Large intestine (tissue), 3 donors: ENCODE results near the gene C10orf105. TPM values are rescaled to one million over a fixed set of nuclear protein-coding genes. Genes with fewer than 3 reads are reported as not detected.

Experiments used
- DNase-seq, 2 donors: peaks; one replicate each; pipeline versions ENCODE4 v3.0.0 to v3.0.0-alpha.2; 2013
- H3K27ac ChIP-seq: one replicate; pipeline ENCODE4 v1.5.1; 2013; ENCODE audit warnings: low read length
- H3K27me3 ChIP-seq: 2 replicates; pipeline ENCODE4 v1.6.1; 2013; ENCODE audit warnings: low read length; ENCODE audit not compliant: control insufficient read depth, insufficient read depth
- H3K36me3 ChIP-seq: 2 replicates; pipeline ENCODE4 v1.6.1; 2013; ENCODE audit warnings: low read length; ENCODE audit not compliant: control insufficient read depth, insufficient read depth
- H3K4me1 ChIP-seq: one replicate; pipeline ENCODE4 v1.6.1; 2013; ENCODE audit warnings: low read length; ENCODE audit not compliant: control insufficient read depth, insufficient read depth
- H3K4me3 ChIP-seq: one replicate; pipeline ENCODE4 v1.5.1; 2013; ENCODE audit warnings: low read length
- H3K9me3 ChIP-seq: one replicate; pipeline ENCODE4 v1.6.1; 2013; ENCODE audit warnings: mild to moderate bottlenecking, low read depth, low read length, moderate library complexity; ENCODE audit not compliant: control insufficient read depth
- WGBS: methylation state at CpG from one replicate; pipeline ENCODE4 v1.1.5; 2013; ENCODE audit warnings: low lambda C conversion rate; ENCODE audit not compliant: insufficient coverage; 5-methylcytosine and 5-hydroxymethylcytosine counted together
- polyA plus RNA-seq: library from polyadenylated mRNA; unstranded; fragments of 120-200 nt; gene quantifications from one replicate; pipeline ENCODE4 v1.2.1, GENCODE V29; 2013

C10orf105 gene
- polyA plus RNA-seq, 1 donor = 0.27 TPM

- H3K36me3 ChIP-seq = no peaks in the 10 kb centered on the region
- no peak overlapping the region for H3K27ac ChIP-seq
- H3K9me3 ChIP-seq = no peaks in the 10 kb centered on the region
- H3K27me3 ChIP-seq = no peaks in the 10 kb centered on the region
- DNase-seq = no peak
- H3K4me1 ChIP-seq = peaks cover 19% of the 10 kb centered on the region
- whole genome bisulfite sequencing = no CpG with 5 or more reads among the region's 8 CpGs
- H3K4me3 ChIP-seq = no peak overlapping the region
Measured at GRCh38 chr10:71715026-71715425, 4.6 kb downstream of the C10orf105 start.

GRCh38 chr10:71714592-71714991 is 5.0 kb downstream of the C10orf105 start:
- WGBS = no CpG with 5 or more reads among the region's 5 CpGs
- no peak for DNase-seq
- no peaks in the 10 kb centered on the region for H3K36me3 ChIP-seq
- peaks cover 19% of the 10 kb centered on the region for H3K4me1 ChIP-seq
- H3K27ac ChIP-seq = no peak overlapping the region
- no peak overlapping the region for H3K4me3 ChIP-seq
- no peaks in the 10 kb centered on the region for H3K9me3 ChIP-seq
- H3K27me3 ChIP-seq = no peaks in the 10 kb centered on the region

- H3K36me3 ChIP-seq = no peaks in the 10 kb centered on the region
- H3K27ac ChIP-seq = peak overlapping the region; percentile 33
- H3K27me3 ChIP-seq = no peaks in the 10 kb centered on the region
- no peaks in the 10 kb centered on the region for H3K9me3 ChIP-seq
- DNase-seq = no peak
- no peak overlapping the region for H3K4me3 ChIP-seq
- H3K4me1 ChIP-seq = peaks cover 21% of the 10 kb centered on the region
- WGBS = no CpG with 5 or more reads among the region's 4 CpGs
Measured at GRCh38 chr10:71714031-71714410, 5.6 kb downstream of the C10orf105 start.

GRCh38 chr10:71713135-71714030 is 6.2 kb downstream of the C10orf105 start:
- Histone ChIP-seq H3K36me3 (no peaks in the 10 kb centered on the region), H3K4me1 (peaks cover 21% of the 10 kb centered on the region), H3K4me3 (no peak overlapping the region), H3K27ac (peak overlapping the region; percentile 33), H3K9me3 (no peaks in the 10 kb centered on the region), H3K27me3 (no peaks in the 10 kb centered on the region)
- no CpG with 5 or more reads among the region's 12 CpGs for WGBS
- DNase-seq = peak in 1 of 2 donors; percentile 52

GRCh38 chr10:71712572-71713134 is 6.9 kb downstream of the C10orf105 start:
- Histone ChIP-seq H3K27ac (peak overlapping the region; percentile 33), H3K4me1 (peaks cover 21% of the 10 kb centered on the region), H3K4me3 (no peak overlapping the region), H3K9me3 (no peaks in the 10 kb centered on the region), H3K27me3 (no peaks in the 10 kb centered on the region), H3K36me3 (no peaks in the 10 kb centered on the region)
- no CpG with 5 or more reads among the region's 17 CpGs for WGBS
- no peak for DNase-seq

GRCh38 chr10:71712170-71712569 is 7.4 kb downstream of the C10orf105 start:
- no peak for DNase-seq
- H3K27me3 ChIP-seq = no peaks in the 10 kb centered on the region
- H3K4me3 ChIP-seq = no peak overlapping the region
- no peaks in the 10 kb centered on the region for H3K9me3 ChIP-seq
- H3K4me1 ChIP-seq = peaks cover 18% of the 10 kb centered on the region
- H3K27ac ChIP-seq = no peak overlapping the region
- no CpG with 5 or more reads among the region's 2 CpGs for WGBS
- no peaks in the 10 kb centered on the region for H3K36me3 ChIP-seq

- no peak for DNase-seq
- Histone ChIP-seq H3K4me1 (peaks cover 18% of the 10 kb centered on the region), H3K27me3 (no peaks in the 10 kb centered on the region), H3K36me3 (no peaks in the 10 kb centered on the region), H3K27ac (no peak overlapping the region), H3K4me3 (no peak overlapping the region), H3K9me3 (no peaks in the 10 kb centered on the region)
- WGBS = no CpG with 5 or more reads among the region's 6 CpGs
Measured at GRCh38 chr10:71711052-71711623, 8.4 kb downstream of the C10orf105 start.

- no peak for DNase-seq
- Histone ChIP-seq H3K27ac (no peak overlapping the region), H3K4me3 (no peak overlapping the region), H3K4me1 (peaks cover 18% of the 10 kb centered on the region), H3K9me3 (no peaks in the 10 kb centered on the region), H3K27me3 (no peaks in the 10 kb centered on the region), H3K36me3 (no peaks in the 10 kb centered on the region)
- WGBS = no CpG with 5 or more reads among the region's 2 CpGs
Measured at GRCh38 chr10:71710519-71710918, 9.1 kb downstream of the C10orf105 start.

- H3K27ac ChIP-seq = no peak overlapping the region
- peaks cover 14% of the 10 kb centered on the region for H3K4me1 ChIP-seq
- DNase-seq = no peak
- no peak overlapping the region for H3K4me3 ChIP-seq
- H3K9me3 ChIP-seq = no peaks in the 10 kb centered on the region
- WGBS = no CpG with 5 or more reads among the region's 28 CpGs
- H3K36me3 ChIP-seq = no peaks in the 10 kb centered on the region
- no peaks in the 10 kb centered on the region for H3K27me3 ChIP-seq
Measured at GRCh38 chr10:71708897-71709882, 10.4 kb downstream of the C10orf105 start.

GRCh38 chr10:71708301-71708703 is 11.3 kb downstream of the C10orf105 start:
- H3K27ac ChIP-seq = no peak overlapping the region
- peak in 1 of 2 donors; percentile 38 for DNase-seq
- H3K4me1 ChIP-seq = peaks cover 5% of the 10 kb centered on the region
- H3K27me3 ChIP-seq = no peaks in the 10 kb centered on the region
- H3K9me3 ChIP-seq = no peaks in the 10 kb centered on the region
- WGBS = no CpG with 5 or more reads among the region's 10 CpGs
- no peaks in the 10 kb centered on the region for H3K36me3 ChIP-seq
- no peak overlapping the region for H3K4me3 ChIP-seq
